Loucy (cell line): Measurements from ENCODE around the gene WDR43.
"Not testable (repeated sequence)": the region's sequence is repeated elsewhere in the genome, so short reads cannot be mapped to it uniquely, and the experiment has no call there.

Experiments
- H2AFZ ChIP-seq: fragments of 200-600 bp; sonication (generic); 2 replicates; pipeline ENCODE4 v1.6.0; 2016; ENCODE audit warnings: antibody characterized with exemption, mild to moderate bottlenecking, low read length, moderate library complexity
- H3F3A ChIP-seq: fragments of 200-600 bp; 2 replicates; pipeline ENCODE4 v1.6.0; 2016; ENCODE audit warnings: antibody characterized with exemption, low read depth, mild to moderate bottlenecking
- H3K27me3 ChIP-seq: fragments of 200-600 bp; sonication (generic); 2 replicates; pipeline ENCODE4 v1.6.1; 2014; ENCODE audit warnings: low read length, mild to moderate bottlenecking; ENCODE audit not compliant: insufficient read depth, poor library complexity, severe bottlenecking
- H3K36me3 ChIP-seq: fragments of 200-600 bp; sonication (generic); 2 replicates; pipeline ENCODE4 v1.6.1; 2016; ENCODE audit warnings: low read length; ENCODE audit not compliant: insufficient read depth
- H3K4me1 ChIP-seq: fragments of 200-600 bp; sonication (generic); 2 replicates; pipeline ENCODE4 v1.5.1; 2014; ENCODE audit warnings: low read length, mild to moderate bottlenecking; ENCODE audit not compliant: insufficient read depth, poor library complexity, severe bottlenecking
- H3K4me2 ChIP-seq: fragments of 200-600 bp; sonication (generic); 2 replicates; pipeline ENCODE4 v1.6.0; 2014; ENCODE audit warnings: antibody characterized with exemption, low read length, low read depth, mild to moderate bottlenecking; ENCODE audit not compliant: poor library complexity, severe bottlenecking
- H3K4me3 ChIP-seq: fragments of 200-600 bp; sonication (generic); 2 replicates; pipeline ENCODE4 v1.5.1; 2014; ENCODE audit warnings: low read length, mild to moderate bottlenecking, mixed read lengths; ENCODE audit not compliant: poor library complexity, severe bottlenecking
- H3K79me2 ChIP-seq: fragments of 200-600 bp; sonication (generic); 2 replicates; pipeline ENCODE4 v1.6.1; 2014; ENCODE audit warnings: low read length; ENCODE audit not compliant: insufficient read depth
- H3K9ac ChIP-seq: fragments of 200-600 bp; sonication (generic); 2 replicates; pipeline ENCODE4 v1.6.0; 2014; ENCODE audit warnings: mild to moderate bottlenecking, low read depth, low read length, moderate library complexity; ENCODE audit not compliant: poor library complexity, severe bottlenecking
- H3K9me2 ChIP-seq: fragments of 200-600 bp; sonication (generic); replicated peaks from 2 replicates; pipeline ENCODE4 v1.6.1; 2016; ENCODE audit warnings: low read depth, low read length, mixed read lengths
- H3K9me3 ChIP-seq: fragments of 200-600 bp; sonication (generic); 2 replicates; pipeline ENCODE4 v1.6.1; 2014; ENCODE audit warnings: mild to moderate bottlenecking, antibody characterized with exemption, low read length, low read depth; ENCODE audit not compliant: insufficient read depth
- H4K20me1 ChIP-seq: fragments of 200-600 bp; sonication (generic); 2 replicates; pipeline ENCODE4 v1.6.0; 2014; ENCODE audit warnings: antibody characterized with exemption, low read length, mild to moderate bottlenecking; ENCODE audit not compliant: insufficient read depth, poor library complexity, severe bottlenecking
- CTCF ChIP-seq: fragments of 200-600 bp; sonication (generic); conservative IDR thresholded peaks from 2 replicates; pipeline ENCODE4 v1.5.1; 2014; ENCODE audit warnings: mild to moderate bottlenecking, antibody characterized with exemption, low read length
- EZH2phosphoT487 ChIP-seq: fragments of 200-600 bp; IDR thresholded peaks from 2 replicates; pipeline ENCODE4 v1.6.1; 2018; ENCODE audit warnings: antibody characterized with exemption, mild to moderate bottlenecking, moderate library complexity, borderline replicate concordance

The WDR43 gene

DNA sequence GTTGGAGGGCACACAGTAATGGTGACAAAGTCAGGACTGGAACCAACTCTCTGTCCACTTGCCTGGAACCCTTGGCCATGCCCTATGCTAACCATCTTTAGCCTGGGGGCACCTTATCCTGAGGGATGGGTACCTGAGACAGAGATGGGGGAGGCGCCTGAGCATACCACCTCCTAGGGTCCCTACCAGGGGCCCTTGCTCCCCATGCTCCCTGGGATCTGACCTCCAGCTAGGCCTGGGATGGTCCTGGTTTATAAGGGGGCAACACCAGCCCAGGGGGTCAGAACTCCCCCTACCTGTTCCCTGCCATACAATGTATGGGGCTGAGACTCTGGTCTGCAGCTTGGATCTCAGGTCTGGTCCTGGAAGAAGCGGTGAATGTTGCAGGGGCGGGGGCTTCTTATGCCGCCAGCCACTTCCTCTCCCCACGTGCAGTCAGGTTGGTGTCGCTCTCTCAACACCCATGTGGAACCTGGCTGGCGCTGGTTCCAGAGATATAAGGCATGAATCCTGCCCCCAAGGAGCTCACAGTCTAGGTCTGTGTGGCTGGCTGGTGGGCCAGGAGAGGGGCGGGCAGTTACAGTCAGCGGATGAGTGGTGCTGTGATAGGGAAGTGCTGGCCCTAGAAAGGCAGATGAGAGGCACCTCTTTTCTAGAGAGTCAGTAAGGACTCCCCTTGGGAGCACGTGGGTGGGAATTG, 82.9 kb downstream of the WDR43 start:
- no peak overlapping the region for H3K4me3 ChIP-seq
- H3K9me2 ChIP-seq = no peaks in the 10 kb centered on the region
- no peaks in the 10 kb centered on the region for H3K36me3 ChIP-seq
- H4K20me1 ChIP-seq = no peaks in the 10 kb centered on the region
- H3K79me2 ChIP-seq = no peaks in the 10 kb centered on the region
- no peak overlapping the region for H2AFZ ChIP-seq
- no peak overlapping the region for H3K9ac ChIP-seq
- TF ChIP-seq CTCF = no peak
- no peak for TF ChIP-seq EZH2phosphoT487
- no peaks in the 10 kb centered on the region for H3F3A ChIP-seq
- H3K4me1 ChIP-seq = no peaks in the 10 kb centered on the region
- H3K27me3 ChIP-seq = no peaks in the 10 kb centered on the region
- H3K9me3 ChIP-seq = no peaks in the 10 kb centered on the region
- H3K4me2 ChIP-seq = no peak overlapping the region

GRCh38 chr2:28978001-28978400, 83.5 kb downstream of the WDR43 start:
- not testable (repeated sequence) for H3F3A ChIP-seq, H3K4me2 ChIP-seq, H3K27me3 ChIP-seq, H3K4me1 ChIP-seq, H3K9me3 ChIP-seq, H3K9me2 ChIP-seq, H3K79me2 ChIP-seq, H3K9ac ChIP-seq, H2AFZ ChIP-seq, H4K20me1 ChIP-seq, H3K4me3 ChIP-seq, H3K36me3 ChIP-seq

DNA sequence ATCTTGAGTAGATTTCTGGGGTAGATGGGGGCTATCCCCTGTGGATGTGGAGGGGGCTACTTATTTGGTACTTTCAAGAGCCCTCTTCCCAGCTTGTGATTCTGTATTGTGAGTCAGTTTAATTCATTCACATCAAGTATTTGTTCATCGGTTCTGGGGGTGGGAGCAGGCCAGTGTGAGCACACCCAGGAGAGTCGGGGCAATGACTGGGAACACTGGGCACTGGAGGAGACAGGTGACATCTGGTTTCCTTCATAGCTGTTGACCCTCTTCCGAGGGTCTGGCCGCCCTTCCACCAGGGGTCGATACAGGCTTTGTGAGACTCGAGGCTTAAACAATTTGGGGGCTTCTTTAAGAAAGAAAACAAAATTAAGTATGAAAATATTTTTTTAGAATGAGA, 84.1 kb downstream of the WDR43 start:
- H3K79me2 ChIP-seq = no peaks in the 10 kb centered on the region

More for the DNA sequence above, 84.1 kb downstream of the WDR43 start:
- Histone ChIP-seq H4K20me1 (no peaks in the 10 kb centered on the region), H3F3A (no peaks in the 10 kb centered on the region), H3K4me2 (no peak overlapping the region), H3K9ac (no peak overlapping the region), H3K27me3 (no peaks in the 10 kb centered on the region), H3K4me1 (no peaks in the 10 kb centered on the region), H3K36me3 (no peaks in the 10 kb centered on the region), H3K9me3 (no peaks in the 10 kb centered on the region), H2AFZ (no peak overlapping the region), H3K4me3 (no peak overlapping the region), H3K9me2 (no peaks in the 10 kb centered on the region)
- TF ChIP-seq EZH2phosphoT487 = no peak
- TF ChIP-seq CTCF = peak; percentile 19; the same call in 1 of the 2 replicates
